ENCODE data around the gene RTN4RL2. TPM values are rescaled to one million over a fixed set of nuclear protein-coding genes. Genes with fewer than 3 reads are reported as not detected.

RTN4RL2 gene
- total RNA-seq, 6 experiments from 2014 or later, result 12.5 to 54.4 (median 18.6) TPM

GRCh38 chr11:57485217-57485990 is 25.1 kb downstream of the RTN4RL2 start:
- DNase-seq (no peak), ATAC-seq (no peak)
- no peak overlapping the region for H3K27ac ChIP-seq
- no peaks in the 10 kb centered on the region for H3K9me3 ChIP-seq
- WGBS (ENCODE audit: insufficient coverage, low coverage, low lambda C conversion rate, missing lambda C conversion rate), result 81% methylated on average over 8 of the region's 10 CpGs
- peaks cover 0 to 67% (median 35%) of the 10 kb centered on the region in 4 donors for H3K36me3 ChIP-seq
- no peak overlapping the region for H3K4me3 ChIP-seq
- no peaks in the 10 kb centered on the region for H3K27me3 ChIP-seq
- intact Hi-C loops (cut with DNase I), result loop anchor here in 1 of 2 donors (10.0 kb wide), 1 partner anchor 141 kb away; no protein-coding TSS in a partner anchor
- peaks cover 0 to 18% (median 6%) of the 10 kb centered on the region in 4 donors for H3K4me1 ChIP-seq
- no peak for TF ChIP-seq POLR2A (IDR thresholded peaks at IDR 0.05)
- TF ChIP-seq CTCF (IDR thresholded peaks at IDR 0.05), result no peak

GRCh38 chr11:57487021-57487778 is 26.9 kb downstream of the RTN4RL2 start:
- Histone ChIP-seq H3K4me1 (peaks cover 0 to 13% (median 5%) of the 10 kb centered on the region in 4 donors), H3K9me3 (no peaks in the 10 kb centered on the region), H3K4me3 (no peak overlapping the region), H3K36me3 (peaks cover 0 to 83% (median 44%) of the 10 kb centered on the region in 4 donors), H3K27ac (no peak overlapping the region), H3K27me3 (no peaks in the 10 kb centered on the region)
- 75% methylated on average over 6 of the region's 15 CpGs for WGBS (ENCODE audit: insufficient coverage, low coverage, low lambda C conversion rate, missing lambda C conversion rate)
- ATAC-seq (no peak), DNase-seq (no peak)
- no peak for TF ChIP-seq POLR2A (IDR thresholded peaks at IDR 0.05)
- no peak for TF ChIP-seq CTCF (IDR thresholded peaks at IDR 0.05)
- intact Hi-C loops (cut with DNase I), result loop anchor here in 1 of 2 donors (10.0 kb wide), 1 partner anchor 142 kb away; no protein-coding TSS in a partner anchor

GRCh38 chr11:57487920-57488659 is 27.8 kb downstream of the RTN4RL2 start:
- H3K4me1 ChIP-seq, result peaks cover 0 to 7% (median 3%) of the 10 kb centered on the region in 4 donors
- TF ChIP-seq CTCF (IDR thresholded peaks at IDR 0.05) (no peak), POLR2A (IDR thresholded peaks at IDR 0.05) (no peak)
- no peaks in the 10 kb centered on the region for H3K27me3 ChIP-seq
- no peak overlapping the region for H3K4me3 ChIP-seq
- no peaks in the 10 kb centered on the region for H3K9me3 ChIP-seq
- ATAC-seq, result no peak
- DNase-seq, result no peak
- intact Hi-C loops (cut with DNase I), result loop anchor here in 1 of 2 donors (10.0 kb wide), 1 partner anchor 143 kb away; no protein-coding TSS in a partner anchor
- WGBS (ENCODE audit: insufficient coverage, low coverage, low lambda C conversion rate, missing lambda C conversion rate), result 83% methylated on average over 3 of the region's 6 CpGs
- peaks cover 0 to 84% (median 44%) of the 10 kb centered on the region in 4 donors for H3K36me3 ChIP-seq
- H3K27ac ChIP-seq, result no peak overlapping the region
